Urothelium cell line (cell line): ENCODE measurements around the gene ASAP3.

ENCODE experiments used
- DNase-seq: peaks from one replicate; pipeline ENCODE4 v3.0.0; 2011; ENCODE audit warnings: low spot score, mixed read lengths
- FAIRE-seq: peaks from 2 replicates; lab custom pipeline; 2011; peaks lifted over from hg19 to GRCh38; lab: Jason Lieb, UNC

Gene ASAP3

DNA sequence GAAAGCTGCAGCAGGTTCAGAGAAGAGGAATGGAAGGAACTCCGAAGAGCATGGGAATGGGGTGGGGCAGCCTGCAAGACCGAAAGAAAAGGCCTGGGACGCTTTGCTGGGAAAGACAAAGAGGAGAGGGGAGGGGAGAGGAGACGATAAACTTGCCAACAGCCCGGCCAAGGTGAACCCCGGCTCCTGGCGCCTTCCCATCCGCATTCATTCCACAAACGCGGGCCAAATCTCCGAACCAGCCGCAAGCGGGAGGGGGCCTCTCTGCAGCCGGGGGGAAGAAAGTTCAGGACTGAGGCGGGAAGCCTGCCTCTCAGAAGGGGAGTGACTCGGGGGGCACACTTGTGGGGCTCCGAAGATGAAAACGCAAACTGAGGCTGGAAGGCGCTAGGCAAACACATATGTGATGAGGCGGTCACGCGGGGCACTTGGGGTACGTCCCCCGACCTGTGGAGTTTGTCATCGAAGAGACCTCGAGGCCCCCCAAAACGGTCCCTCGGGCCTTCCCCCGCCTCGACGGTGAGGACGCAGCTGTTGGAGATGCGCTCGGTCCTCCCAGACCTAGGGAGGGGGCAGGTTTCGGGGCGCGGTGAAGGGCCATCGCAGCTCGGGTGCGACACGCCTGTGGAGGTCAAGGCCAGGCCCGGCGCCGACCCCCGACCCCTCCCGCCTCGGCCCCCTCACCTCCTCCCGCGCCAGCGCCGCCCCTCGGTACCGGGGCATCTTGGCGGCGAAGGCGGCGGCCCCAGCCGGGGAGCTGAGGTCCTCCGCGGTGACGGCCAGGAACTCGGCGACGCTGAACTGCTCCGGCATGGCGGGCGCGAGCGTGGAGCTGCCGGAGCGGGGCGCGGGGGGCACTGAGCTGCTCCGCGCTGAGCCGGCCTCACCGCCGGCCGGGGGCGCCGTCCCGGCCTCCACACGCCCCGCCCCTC lies at the start of gene ASAP3:
TSS of gene ASAP3 (minus strand) at position 859 of the 932 bp plus-strand sequence. CDS start at position 813, 46 bp downstream.
- peak; percentile 33 for DNase-seq
- FAIRE-seq = no peak

DNA sequence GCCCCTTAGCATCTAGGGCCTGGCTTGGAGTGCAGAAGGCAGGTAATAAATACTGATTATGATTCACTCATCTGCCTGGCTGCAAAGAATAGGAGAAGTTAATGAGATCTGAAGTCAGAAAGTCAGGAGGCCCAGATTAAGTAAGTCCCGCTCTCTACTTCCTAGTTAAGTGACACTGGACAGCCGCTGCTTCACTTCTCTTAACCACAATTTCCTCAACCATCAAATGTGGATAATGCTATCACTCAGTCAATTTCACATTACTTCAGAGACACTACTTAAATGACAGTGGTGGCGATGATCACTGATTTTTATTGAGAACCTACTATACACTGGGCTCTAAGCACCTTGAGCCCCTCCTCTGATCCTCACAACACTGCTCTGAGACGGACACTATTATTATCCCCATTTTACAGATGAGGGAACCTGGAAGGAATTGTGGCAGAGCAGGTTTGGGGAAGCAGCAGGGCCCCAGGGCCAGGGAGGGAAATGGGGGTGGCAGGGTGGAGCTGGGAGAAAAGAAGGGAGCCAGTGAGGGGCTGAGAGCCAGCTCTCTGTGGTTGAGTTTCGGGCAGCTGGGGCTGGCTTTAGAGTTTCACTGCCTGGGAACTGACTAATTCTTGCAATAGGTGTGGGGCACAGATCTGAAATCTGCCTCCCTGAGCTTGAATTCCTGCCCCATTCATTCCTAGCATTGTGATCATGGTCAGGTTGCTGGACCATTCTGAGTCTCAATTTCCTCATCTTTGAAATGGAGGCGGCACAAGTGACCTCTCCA lies 49.5 kb upstream of the ASAP3 start:
- FAIRE-seq = no peak
- no peak for DNase-seq

DNA sequence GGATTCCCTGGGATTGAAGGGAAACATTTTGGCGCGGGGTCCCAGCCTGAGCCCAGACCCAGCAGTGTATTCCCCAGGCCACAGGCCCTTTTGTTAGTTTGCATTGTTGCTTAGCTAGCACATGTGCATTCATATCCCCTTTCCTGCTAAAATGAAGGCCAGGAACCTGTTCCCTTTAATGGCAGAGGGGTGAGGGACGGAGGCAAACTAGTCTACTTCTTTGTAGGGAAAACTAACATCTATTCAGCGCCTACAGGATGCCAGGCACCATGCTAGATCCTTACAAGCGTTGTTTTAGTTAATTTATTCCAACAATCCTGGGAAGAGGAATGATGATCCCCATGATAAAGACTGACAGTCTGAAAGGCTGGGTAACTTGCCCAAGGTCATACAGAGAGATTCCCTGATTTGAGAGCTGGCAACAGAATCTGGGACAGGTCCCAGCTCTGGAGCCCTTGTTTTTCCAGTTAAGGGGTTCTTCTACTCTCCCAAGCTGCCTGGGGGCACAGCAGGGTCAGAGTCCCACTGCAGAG lies 47.6 kb upstream of the ASAP3 start:
- FAIRE-seq (no peak), DNase-seq (no peak)

DNA sequence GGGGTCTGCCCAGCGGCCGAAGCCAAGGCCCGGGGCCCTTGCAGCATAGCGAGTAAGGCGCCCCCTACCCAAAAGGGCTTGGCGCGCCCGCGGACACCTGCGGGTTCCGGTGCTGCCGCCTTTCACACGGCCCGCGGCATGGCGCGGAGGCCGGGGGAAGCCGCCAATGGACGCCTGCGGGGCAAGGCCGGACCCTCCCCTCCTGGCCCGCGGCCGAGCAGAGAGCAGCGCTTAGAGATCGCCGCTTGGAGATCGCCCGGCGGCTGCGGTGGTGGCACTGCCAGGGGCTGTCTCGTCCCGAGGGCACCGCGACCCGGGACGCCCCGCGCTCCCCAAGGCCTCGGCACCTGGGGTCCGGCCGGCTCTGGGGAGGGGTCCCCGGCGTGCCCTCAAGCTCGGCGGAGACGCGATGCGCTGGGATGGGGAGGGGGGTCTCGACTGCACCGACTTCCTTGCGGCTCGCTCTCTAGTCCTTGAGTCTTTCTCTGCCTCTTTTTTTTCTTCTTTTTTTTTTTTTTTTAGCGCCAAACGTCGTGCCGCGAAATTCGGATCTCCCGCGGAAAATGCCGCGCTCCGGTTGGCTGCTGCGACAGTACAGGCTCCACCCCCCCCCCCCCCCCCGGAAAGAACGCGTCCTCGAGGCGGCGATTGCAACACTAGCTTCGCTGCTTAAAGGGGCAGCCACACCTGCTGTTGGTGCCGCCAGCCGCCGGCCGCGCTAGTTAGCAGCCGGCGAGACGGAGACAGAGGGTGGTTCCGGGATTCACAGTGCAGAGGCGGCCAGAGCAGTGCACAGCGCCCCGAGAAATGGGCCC lies 47.0 kb upstream of the ASAP3 start, which contains the start of gene E2F2:
TSS of gene E2F2 (minus strand) at position 487 of the 815 bp plus-strand sequence. CDS start at position 47, 440 bp downstream.
- DNase-seq = peak; percentile 96
- FAIRE-seq = no peak

DNA sequence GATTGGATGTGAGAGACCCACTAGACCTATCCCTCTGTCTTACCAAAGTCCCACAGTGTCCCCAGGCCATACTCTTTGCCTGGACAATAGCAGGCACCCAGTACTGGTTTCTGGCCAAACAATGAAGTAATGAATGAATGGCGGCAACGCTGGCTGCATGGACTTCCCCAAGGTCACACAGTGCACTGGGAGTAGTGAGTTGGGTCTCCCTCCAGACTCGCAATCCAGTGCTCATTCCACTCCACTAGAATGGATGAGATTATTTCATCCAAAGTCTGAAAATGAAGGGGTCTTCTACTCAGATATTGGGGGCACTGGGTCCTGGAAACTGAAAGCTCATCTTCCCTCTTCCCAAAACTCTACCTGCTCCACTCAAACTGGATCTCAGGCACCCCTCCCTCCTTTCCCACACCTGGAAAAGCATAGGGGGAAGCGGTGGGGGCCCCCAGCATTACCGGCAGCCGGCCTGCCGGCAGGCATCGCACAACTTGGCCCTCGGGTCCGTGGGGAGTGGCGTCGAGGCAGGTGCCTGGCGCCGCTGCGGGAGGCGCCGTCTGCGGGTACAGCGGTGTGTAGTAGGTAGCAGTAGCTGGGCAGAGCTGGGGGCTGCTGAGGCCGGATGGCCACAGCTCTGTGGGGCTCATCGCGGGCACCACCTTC lies 46.2 kb upstream of the ASAP3 start:
- DNase-seq (peak; percentile 36), FAIRE-seq (no peak)

DNA sequence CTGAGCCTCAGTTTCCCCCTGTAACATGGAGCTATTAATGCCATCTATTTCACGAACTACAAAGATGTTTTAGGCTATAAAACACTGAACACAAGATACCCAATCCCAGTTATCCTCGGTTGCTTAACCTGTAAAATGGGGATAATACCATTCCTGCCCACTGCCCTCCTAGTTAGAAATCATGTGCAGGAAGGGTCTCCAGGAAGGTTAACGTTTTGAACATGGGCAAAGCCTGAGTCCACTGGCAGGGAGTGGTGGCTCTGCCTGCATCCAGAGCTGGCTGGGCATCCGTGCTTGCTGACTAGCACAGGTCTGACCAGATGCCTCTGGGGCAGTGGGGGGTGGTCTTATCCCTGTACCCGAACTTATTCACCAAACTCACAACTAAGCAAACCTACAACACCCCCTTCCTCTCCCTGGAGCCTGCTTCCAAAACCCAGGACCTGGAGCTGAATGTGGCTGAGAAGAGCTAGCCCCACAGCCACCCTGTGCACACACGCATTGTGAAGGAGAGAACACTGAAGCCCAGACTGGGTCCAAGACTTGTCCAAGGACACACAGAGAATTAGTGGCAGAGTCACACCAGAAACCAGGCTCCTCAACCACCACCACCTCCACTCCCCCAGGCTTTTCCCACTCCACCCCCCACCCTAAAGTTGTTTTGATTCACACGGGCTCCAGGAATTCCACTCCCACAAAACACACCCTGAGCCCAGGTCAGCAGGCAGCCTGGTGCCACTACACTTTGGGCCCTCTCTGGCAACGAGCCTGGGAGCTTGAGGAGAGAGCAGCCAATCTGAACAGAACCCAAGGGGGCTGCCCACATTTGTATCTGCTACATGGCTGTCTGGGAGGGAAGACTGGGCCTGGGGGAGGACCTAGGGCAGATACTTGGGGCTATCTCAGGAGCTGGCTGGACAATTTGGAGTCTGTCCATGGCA lies 45.4 kb upstream of the ASAP3 start:
- FAIRE-seq (no peak), DNase-seq (no peak)

DNA sequence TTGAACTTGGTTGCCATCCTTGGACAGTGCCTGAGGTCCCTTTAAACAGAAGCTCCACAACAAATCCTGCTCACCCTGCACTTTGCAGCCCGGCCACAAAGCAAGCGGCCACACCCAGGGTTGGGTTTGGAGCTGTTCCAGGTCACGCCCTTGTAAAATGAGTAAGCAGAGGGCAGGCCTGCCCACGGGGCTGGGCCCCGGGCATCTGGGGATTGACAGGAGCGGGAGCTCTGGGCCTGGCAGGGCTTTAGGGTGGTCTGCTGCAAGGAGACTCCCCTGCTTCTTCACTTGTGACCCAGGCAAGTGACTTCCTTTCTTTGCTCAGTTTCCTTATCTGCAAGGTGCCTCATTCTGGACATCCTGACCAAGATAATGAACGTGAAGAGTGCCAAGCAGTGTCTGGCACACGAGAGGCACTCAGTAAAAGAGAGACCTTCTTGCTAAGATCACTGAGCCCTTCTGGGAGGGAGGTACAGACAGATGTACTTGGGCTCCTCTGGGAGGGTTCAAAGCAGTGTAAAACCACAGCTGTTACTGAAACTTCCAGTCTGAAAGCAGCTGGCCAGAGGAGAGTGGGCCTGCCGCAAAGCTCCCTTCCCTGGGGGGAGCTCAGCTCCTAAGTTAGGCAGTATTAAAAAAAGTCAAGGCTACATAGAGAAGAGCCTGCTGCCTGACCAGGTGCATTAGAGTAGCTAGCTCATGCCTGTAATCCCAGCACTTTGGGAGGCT lies 44.4 kb upstream of the ASAP3 start:
- DNase-seq (peak; percentile 91), FAIRE-seq (no peak)

DNA sequence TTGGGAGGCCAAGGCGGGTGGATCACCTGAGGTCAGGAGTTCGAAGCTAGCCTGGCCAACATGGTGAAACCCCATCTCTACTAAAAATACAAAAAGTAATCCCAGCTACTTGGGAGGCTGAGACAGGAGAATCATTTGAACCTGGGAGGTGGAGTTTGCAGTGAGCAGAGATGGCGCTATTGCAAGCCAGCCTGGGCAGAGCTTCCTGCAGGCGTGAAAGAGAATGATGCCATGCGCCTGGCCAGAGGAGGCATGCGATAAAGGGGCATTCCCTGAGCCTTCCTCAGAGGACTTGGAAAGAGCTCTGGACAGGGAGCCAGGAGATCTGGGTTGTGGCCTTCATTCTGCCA lies 43.9 kb upstream of the ASAP3 start:
- DNase-seq = no peak
- no peak for FAIRE-seq

DNA sequence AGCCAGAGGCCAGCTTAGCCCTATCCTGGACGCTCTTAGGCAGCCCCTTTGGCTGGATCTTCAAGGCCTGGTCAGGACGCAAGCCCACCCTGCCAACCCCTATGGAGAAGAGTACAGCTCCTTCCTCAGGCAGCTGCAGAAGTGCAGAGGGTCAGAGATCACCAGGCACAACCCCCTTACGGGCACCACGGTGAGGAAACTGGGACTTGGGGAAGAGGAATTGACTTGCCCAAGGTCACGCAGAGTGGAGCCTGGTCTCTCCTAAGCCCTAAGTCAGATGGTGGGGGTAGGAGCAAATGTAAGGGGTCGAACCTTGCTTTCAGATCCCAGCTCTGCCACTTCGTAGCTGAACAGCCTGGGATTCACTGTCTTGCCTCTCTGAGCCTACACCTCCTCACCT lies 43.4 kb upstream of the ASAP3 start:
- DNase-seq = no peak
- no peak for FAIRE-seq

DNA sequence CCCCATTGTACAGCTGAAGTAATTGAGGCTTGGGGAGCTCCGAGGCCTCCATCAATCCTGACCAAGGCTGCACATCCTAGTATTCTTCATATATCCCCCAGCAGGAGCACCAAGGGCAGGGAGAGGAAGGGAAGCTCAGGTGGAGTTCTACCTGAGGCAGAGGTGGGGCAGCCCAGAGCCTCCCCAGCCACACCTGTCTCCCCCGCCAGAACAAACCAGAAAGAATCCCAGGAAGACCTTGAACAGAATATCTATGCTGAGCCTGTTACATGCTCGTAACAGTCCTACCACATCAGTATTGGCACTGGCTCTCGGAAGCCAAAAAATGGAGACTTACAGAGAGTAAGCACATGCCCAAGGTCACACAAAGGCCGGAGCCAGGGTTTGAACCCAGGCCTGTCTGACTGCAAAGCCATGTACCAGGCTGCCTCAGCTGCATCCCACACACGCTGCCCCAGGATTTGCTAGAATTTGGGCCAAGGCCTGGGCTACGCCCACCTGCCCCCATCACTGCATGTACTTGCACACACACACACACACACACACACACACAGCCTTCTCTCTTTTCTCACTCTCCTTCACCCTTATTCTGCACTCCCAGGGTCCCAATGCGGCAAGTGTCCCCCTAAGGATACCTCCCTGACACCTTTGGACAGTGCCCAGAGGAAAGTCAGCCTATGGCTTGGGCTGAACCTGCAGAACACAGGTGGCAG lies 42.5 kb upstream of the ASAP3 start:
- FAIRE-seq = no peak
- no peak for DNase-seq

DNA sequence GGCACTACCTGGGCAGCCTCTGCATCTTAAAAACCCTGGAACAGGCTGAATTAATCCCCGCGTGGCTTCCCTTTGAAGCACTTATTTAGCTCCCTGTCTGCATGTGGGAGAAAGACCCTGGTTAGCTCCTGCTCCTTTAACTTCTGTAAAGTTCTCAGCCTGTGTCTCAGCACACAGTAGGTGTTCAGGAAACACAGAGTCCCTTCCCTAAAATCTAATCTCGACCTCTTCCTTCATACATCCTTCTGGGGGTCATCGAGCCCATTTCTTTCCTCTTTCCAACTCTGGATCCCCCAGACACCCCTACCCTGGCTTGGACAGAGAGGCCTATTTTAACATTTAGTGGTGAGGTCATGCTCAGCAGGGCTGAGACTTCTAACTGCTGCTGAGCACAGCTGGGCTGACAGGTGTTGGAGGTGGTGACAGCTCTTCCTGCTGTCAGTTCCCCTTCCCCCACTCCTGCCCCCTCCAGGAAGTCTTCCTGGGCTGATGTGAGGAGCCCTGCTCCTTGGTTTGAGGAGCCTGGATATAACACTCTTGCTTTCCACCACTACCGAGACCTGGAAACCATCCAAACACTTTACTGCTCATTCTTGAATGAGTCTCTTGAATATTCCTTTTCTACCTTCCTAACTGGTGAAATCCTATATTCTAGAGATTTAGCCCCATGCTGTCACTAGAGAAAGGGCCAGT lies 41.7 kb upstream of the ASAP3 start:
- FAIRE-seq (no peak), DNase-seq (no peak)

DNA sequence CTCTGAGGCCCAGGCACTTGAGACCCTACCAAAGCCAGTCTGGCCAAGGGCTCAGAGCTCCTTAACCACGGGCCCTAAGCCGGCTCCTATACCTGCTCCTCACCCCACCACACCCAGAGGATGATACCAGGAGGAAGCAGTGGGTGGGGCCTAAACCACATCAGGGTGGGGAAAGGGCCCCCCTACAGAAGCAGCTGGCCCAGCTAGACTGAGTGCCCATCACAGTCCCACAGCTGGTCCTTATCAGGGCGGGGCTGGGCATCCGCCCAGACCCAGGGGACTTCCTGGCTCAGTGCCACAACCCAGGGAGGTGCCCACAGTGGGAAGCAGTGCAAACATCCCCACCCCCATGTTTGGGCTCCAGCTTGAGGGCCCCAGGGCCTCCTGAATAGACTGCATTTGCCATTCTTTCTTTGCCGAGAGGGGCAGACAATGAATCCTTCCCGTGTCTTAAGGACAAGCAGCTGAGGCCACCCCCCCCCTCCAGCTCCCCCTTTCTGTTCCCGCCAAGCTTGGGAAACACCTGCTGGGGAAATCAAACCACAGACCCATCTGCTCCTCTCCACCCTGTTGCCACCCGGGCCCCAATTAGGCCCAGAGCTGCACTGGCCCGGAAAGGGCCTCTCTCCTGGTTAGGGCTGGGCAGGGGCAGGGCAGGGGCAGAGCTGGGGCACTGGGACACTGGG lies 40.9 kb upstream of the ASAP3 start:
- no peak for DNase-seq

DNA sequence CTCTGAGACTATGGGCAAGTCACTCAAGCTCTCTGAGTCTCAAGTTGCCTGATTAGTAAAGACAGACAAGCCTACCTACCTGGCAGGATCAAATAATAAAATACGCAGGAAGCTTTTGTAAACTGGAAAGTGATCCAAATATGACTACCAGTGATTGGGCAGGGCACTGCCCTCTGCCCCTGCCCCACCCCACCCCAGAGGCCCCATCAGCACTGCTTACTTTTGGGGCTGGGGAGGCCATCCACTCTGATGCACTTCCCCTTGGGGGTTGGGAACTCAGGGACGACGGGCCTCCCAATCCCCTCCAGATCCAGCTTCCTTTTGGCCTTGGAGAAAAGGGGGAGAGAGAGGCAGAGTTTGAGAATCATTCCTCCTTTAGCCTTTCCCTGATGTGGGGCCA lies 40.2 kb upstream of the ASAP3 start:
- DNase-seq (no peak), FAIRE-seq (no peak)

More for the DNA sequence above, 40.9 kb upstream of the ASAP3 start:
- FAIRE-seq = no peak

DNA sequence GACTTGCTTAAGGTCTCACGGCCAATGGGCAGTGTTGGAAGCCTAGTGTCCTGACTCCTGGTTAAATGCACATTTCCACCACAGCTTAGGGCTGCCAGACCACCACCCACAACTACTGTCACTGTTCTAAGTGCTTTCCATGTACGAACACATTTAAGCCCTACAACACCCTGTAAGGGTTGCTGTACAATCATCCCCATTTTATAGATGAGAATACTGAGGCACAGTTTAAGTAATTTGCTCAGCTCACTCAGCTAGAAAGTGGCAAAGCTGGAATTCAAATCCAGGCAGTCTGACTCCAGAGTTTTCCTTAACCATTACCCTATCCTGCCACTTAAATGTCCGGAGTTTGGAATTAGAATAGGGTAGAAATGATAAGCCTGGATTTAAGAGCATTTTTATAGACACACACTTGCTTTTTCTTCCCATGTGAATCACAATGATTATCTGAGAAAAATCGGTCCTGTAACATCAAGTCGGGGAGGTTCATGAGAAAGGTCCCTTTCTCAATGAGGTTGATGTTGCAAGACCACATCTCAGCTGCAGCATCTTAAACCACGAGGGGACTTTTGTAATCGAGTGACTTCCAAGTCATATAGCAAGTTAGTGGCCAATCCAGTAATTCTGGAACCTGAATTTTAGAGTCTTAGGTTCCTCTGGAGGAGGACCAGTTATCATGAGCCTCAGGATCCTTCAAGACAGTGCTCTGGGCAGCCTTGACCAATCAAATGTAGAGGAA lies 38.4 kb upstream of the ASAP3 start:
- FAIRE-seq = peak; percentile 59
- no peak for DNase-seq

DNA sequence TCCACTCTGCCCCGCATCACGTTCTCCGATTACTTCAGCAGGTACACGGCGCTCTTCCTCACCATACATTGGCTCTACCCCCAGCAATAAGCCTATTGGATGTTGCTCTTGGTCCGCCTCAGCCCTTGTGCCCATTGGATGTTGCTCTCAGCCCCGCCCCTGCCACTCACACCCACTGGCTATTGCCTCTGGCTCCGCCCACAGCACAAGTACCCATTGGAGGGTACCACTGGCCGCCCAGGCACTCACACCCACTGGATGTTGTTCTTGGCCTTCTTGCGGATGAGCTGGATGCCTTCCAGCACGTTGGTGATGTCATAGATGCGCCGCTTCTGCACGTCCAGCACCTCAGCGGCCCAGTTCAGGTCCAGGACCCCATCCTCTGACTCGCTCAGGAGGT lies 37.6 kb upstream of the ASAP3 start:
- DNase-seq (no peak), FAIRE-seq (no peak)

DNA sequence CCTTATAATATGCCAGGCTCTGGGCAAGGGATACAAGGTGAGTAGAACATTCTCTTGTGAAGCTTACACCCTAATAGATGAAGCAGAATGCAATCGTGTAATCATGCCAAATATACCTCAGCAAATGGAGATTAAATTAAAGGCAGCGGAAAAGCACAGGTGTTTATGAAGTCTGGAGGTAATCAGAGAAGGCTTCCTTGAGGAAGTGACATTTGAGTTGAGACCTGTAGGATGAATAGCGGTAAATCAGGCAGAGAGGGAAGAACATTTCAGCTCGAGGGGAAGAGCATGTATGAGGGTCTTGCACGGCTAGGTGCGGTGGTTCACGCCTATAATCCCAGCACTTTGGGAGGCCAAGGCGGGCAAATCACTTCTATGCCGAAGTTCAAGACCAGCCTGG lies 33.6 kb upstream of the ASAP3 start:
- DNase-seq (no peak), FAIRE-seq (no peak)
